ENCODE measurements around the gene ARHGDIG. TPM values are rescaled to one million over a fixed set of nuclear protein-coding genes. Genes with fewer than 3 reads are reported as not detected.

The ARHGDIG gene
- total RNA-seq, 1 donor from 2014 or later: 0.99 TPM

GRCh38 chr16:281660-282255 is 1.4 kb downstream of the ARHGDIG start:
- no peak for DNase-seq

GRCh38 chr16:282491-282890 is 2.1 kb downstream of the ARHGDIG start:
- DNase-seq: no peak

- no peak for DNase-seq
Observed at GRCh38 chr16:283033-283805, 2.8 kb downstream of the ARHGDIG start, which contains the start of gene PDIA2. Gene PDIA2 (plus strand): TSS chr16:283164. CDS start chr16:283170, 6 bp downstream.

- no peak for DNase-seq
Observed at GRCh38 chr16:284204-285120, 4.1 kb downstream of the ARHGDIG start.

- no peak for DNase-seq
Observed at GRCh38 chr16:285146-286055, 5.0 kb downstream of the ARHGDIG start.

- no peak for DNase-seq
Observed at GRCh38 chr16:286491-287297, 6.3 kb downstream of the ARHGDIG start.

GRCh38 chr16:287298-287811 is 7.0 kb downstream of the ARHGDIG start:
- no peak for DNase-seq

- DNase-seq: no peak
Observed at GRCh38 chr16:287981-288920, 7.9 kb downstream of the ARHGDIG start.

GRCh38 chr16:289395-289997 is 9.1 kb downstream of the ARHGDIG start:
- DNase-seq: no peak

GRCh38 chr16:290015-290680 is 9.8 kb downstream of the ARHGDIG start:
- no peak for DNase-seq

GRCh38 chr16:290681-291405 is 10.5 kb downstream of the ARHGDIG start:
- no peak for DNase-seq

- DNase-seq: no peak
Observed at GRCh38 chr16:291539-291938, 11.1 kb downstream of the ARHGDIG start.

- no peak for DNase-seq
Observed at GRCh38 chr16:293043-293775, 12.8 kb downstream of the ARHGDIG start.

- no peak for DNase-seq
Observed at GRCh38 chr16:296276-296675, 15.9 kb downstream of the ARHGDIG start.

- no peak for DNase-seq
Observed at GRCh38 chr16:296806-297510, 16.6 kb downstream of the ARHGDIG start.

- no peak for DNase-seq
Observed at GRCh38 chr16:297832-298231, 17.4 kb downstream of the ARHGDIG start.

All from skin of body (tissue), 2 donors.